GM21447 (cell line): ENCODE measurements around the gene SUFU.
A peak's percentile ranks its signal among the peaks of the same experiment; 100 is the strongest.
"Not testable (repeated sequence)": the region's sequence is repeated elsewhere in the genome, so short reads cannot be mapped to it uniquely, and the experiment has no call there.

Experiments
- ATAC-seq: cut with Tn5 transposase; IDR thresholded peaks from one replicate; pipeline ENCODE4 v1.9.1; 2021; ENCODE audit not compliant: unreplicated experiment

The SUFU gene

GRCh38 chr10:102511583-102512274, 8.0 kb downstream of the SUFU start:
- peak; percentile 93 for ATAC-seq

DNA sequence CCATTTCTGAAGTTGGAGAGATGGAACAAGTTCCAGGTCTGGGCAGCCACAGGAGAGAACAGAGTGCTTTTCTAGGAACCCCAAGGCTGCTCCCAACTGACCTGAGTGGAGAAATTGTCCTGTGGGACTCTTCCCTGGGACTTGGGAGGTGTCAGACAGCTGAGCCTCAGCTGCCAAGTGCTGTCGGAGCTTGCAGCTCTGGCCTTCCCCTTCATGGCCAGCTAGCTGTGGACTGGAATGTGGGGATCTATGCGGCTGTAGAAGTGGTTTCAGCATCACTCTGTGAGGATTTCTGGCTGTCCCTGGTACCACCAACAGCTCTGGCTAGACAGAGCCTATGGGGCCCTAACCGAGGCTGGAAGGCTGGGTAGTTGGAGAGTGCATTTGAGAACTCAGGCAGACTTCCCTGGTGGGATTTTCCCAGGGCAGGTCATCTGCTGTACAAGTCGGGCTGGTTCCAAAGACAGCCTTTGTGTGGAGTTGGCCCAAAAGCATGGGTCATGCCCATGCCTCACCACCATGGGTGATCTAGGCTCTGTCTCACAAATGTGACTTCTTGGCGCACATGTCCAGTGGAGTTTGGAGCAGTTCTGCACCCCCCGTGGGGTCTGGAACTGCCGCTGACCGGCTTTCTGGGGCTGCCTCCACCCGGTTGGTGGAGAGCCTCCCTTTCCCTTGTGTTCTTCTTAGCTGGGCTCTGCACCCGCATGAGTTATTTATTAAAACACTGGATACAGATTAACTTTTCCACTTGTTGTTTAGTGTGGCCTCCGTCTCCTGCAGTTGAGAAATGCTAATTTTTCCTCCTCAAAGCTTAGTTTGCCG, 10.9 kb downstream of the SUFU start:
- no peak for ATAC-seq

GRCh38 chr10:102515724-102516123, 12.0 kb downstream of the SUFU start:
- no peak for ATAC-seq

- ATAC-seq: no peak
These were observed 13.8 kb downstream of the SUFU start for GRCh38 chr10:102517553-102517952.

- ATAC-seq: no peak
These were observed 15.6 kb downstream of the SUFU start for GRCh38 chr10:102519246-102519825.

DNA sequence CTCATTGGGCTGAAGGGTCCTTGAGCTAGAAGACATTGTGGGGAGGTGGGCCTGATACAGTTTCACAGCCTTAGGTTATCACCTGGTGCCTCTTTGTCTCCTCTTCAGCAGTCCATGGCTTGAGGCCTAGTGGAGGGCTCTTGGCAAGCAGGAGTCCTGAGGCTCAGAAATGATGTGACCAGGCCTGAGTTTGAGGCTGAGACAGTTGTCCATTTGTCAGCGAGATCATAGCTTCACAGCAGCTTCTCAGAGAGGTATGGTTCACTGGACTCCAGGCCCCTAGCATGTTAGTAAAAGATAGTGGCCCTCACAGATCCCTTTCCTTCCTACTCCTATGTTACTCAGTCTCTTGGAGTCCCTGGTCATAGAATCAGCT, 19.1 kb downstream of the SUFU start:
- no peak for ATAC-seq

DNA sequence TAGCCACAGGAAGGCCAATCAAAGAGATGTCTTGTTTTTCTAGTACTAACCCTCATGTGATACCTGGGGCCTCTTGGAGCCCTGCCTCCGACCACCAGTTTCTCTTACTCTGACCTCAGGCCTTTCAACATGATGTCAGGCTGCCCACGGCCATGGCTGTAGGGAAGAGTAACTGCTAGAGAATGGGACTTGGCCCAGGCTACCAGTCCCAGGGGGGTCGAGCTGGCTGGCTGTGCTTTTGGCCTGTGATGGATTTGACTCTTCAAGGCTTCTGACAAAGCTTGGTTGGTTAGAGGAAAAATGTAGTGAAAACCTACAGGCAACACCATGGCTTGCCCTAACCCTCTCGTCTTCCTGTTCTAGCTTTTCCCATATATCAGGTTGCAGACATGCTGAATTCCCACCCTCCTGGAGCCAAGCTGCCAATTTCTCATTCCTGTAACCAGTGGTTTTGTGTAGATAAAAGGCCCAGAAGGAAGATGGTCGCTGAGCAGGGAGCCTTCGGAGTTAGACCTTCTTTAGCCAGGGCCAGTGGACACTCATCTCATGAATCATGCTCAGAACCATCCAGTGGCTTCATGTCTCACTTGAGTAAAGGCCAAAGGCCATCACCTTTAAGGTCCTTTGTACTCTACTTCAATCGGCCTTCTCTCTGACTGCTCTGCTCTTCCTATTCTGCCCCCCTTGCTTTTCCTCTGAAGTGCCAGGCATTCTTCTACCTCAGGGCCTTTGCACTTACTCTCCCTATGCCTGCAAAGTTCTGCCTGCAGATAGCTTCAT, 19.7 kb downstream of the SUFU start:
- ATAC-seq: no peak

DNA sequence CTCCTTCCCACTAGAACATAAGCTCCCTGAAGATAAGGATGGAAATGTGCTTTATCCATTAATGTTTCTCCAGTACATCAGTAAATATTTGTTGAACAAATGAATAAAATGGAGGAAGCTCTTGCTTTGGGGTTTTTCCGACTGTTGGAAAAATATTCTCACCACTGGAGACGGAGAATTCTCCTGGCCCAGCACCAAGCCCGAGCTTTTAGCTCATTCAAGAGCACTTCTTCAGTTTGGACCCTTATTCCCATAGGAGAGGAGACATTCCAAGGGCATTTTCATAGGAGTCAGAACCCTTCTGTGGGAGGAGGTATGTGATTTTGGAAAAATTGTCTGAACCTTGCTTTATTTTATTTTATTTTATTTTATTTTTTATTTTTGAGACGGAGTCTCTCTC, 21.0 kb downstream of the SUFU start:
- no peak for ATAC-seq

DNA sequence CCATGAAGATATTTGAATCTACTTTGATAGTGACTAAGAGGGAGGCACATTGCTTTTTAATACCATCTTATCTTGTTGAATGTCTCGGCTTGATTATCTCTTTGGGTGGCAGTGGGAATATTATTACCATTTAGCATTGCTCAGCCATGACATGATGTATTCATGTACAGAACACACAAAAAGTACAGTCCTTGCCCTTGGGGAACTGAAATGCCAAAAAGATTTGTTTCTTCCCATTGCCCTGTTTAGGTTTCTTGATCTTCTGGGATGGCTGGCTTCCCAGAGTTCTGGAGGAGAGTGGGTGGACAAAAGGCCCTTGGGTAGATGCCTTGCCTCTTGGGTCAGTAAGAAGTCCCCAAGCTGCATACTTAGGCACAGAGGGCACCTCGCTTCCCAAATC, 23.8 kb downstream of the SUFU start:
- ATAC-seq: no peak

DNA sequence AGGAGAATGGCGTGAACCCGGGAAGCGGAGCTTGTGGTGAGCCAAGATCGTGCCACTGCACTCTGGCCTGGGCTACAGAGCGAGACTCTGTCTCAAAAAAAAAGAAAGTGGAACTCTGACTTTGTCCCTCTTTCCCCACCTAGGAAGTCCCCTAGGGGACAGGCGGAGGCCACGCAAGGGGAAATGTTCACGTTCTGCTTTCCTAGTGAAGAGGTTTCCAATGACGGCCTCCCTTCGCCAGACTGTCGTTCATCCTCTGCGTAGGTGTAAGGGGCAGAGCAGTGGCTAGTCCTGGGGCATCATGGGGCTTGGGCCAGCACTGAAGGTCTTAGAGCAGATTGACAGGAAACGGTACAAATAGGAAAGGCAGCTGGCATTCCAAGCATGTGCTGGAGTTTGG, 30.6 kb downstream of the SUFU start:
- no peak for ATAC-seq

GRCh38 chr10:102534966-102535365, 31.2 kb downstream of the SUFU start:
- not testable (repeated sequence) for ATAC-seq

DNA sequence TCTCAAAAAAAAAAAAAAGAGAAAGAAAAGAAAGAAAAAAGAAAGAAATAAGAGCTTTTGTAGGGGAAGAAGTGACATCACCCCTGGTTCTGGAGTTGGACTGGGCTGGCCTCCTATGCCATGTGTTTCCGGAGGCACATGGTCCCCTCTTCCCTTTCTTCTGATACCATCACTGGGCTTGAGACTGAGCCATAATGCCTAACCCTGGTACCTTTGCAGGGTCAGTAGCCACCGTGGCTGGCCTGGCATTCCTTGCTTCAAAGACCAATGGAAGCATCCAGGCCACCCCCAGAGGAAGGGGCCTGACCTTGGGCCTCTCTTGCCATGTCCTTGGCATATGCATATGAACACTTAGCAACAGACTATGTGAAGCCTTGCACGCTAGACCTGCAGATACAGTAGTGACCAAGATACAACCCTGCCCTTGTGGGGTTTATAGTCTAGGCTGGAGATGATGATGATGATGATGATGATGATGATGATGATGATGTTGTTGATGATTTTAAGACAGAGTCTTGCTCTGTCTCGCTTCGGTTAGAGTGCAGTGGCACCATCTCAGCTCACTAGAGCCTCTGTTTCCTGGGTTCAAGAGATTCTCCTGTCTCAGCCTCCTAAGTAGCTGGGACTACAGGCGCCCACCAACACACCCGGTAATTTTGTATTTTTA, 31.8 kb downstream of the SUFU start:
- ATAC-seq: no peak

GRCh38 chr10:102537367-102537766, 33.6 kb downstream of the SUFU start:
- ATAC-seq: no peak

- no peak for ATAC-seq
These were observed 34.2 kb downstream of the SUFU start for GRCh38 chr10:102537948-102538347.

GRCh38 chr10:102538811-102539210, 35.0 kb downstream of the SUFU start:
- ATAC-seq: no peak

DNA sequence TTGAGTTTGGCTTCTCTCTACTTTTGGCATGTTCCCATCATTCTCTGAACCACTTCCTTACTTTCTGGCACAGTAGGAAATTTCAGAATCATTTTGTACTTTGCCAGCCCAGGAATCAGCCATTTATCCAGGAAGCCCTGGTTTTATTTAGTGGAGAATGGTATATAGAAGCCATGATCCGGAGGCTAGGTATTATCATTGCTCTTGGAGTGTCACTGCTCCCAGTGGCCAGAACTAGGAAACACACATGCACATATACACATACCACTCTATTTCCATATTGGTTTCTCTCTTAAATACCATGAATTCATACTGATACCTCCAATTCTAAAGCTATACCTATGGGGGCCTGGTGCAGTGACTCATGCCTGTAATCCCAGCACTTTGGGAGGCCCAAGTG, 36.3 kb downstream of the SUFU start:
- ATAC-seq: no peak

DNA sequence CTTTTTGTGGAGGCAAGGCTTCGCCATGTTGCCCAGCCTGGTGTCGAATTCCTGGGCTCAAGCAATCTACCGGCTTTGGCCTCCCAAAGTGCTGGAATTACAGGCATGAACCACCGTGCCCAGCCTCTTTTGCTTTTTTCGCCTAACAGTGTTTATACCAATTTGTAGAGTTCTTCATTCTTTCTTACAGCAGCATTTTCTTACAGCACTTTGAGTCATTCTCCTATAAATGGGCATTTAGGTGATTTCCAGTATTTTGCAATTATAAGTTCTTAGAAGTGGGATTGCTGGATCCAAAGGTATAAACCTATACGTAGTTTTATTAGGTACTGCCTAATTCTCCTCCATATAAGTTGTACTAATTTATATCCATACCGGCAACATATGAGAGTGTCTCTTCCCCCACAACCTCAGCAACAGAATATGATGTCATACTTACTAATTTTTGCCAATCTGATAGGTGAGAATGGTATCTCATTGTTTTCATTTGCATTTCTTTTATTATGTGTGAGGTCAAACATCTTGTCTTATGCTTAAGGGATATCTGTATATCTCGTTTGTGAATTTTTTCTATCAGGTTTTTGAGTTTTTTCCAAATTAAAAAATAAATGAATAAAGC, 39.1 kb downstream of the SUFU start:
- ATAC-seq: no peak

GRCh38 chr10:102545265-102545871, 41.6 kb downstream of the SUFU start:
- ATAC-seq: no peak

DNA sequence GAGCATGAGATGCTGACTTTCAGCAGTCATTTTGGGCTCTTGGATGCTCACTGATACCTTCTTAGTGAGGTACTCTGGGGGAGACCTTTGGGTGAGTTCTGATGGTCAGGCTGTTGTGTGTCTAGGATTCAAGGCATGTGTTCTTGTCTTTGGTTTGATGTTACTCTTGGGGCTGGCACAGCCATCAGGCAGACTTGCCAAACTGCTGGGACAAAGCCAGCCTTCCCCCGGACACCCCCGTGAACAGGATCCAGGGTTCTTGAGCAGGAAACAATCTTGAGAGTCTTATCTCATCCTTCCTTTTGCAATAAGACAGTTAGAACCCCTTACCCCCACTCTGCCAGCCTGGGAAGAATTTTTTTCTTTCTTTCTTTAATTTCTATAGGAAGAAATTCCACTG, 42.2 kb downstream of the SUFU start:
- no peak for ATAC-seq
